ENCODE data around the gene TMEM114. TPM values are rescaled to one million over a fixed set of nuclear protein-coding genes. Genes with fewer than 3 reads are reported as not detected.

The TMEM114 gene
- total RNA-seq, 1 donor from 2014 or later, result 1.8 TPM

GRCh38 chr16:8594149-8594666 lies 3.9 kb upstream of the TMEM114 start:
- no peak overlapping the region for H3K4me3 Mint-ChIP-seq (ENCODE audit: low read depth)
- no peak for TF ChIP-seq CTCF (IDR thresholded peaks at IDR 0.05; ENCODE audit: unreplicated experiment)

GRCh38 chr16:8591451-8591850 lies 1.1 kb upstream of the TMEM114 start:
- H3K27ac Mint-ChIP-seq, result no peak overlapping the region
- no peak overlapping the region for H3K4me3 Mint-ChIP-seq (ENCODE audit: low read depth)
- DNase-seq (ENCODE audit: low spot score, unreplicated experiment), result no peak
- H3K9me3 Mint-ChIP-seq (ENCODE audit: low read depth), result no peaks in the 10 kb centered on the region
- no peak for TF ChIP-seq CTCF (IDR thresholded peaks at IDR 0.05; ENCODE audit: unreplicated experiment)
- peaks cover 5% of the 10 kb centered on the region for H3K4me1 Mint-ChIP-seq (ENCODE audit: low read depth)
- peaks cover 26% of the 10 kb centered on the region for H3K27me3 Mint-ChIP-seq
- H3K36me3 Mint-ChIP-seq (ENCODE audit: insufficient read depth), result no peaks in the 10 kb centered on the region

More at GRCh38 chr16:8594149-8594666, 3.9 kb upstream of the TMEM114 start:
- DNase-seq (ENCODE audit: low spot score, unreplicated experiment), result no peak
- Mint-ChIP-seq H3K27ac (no peak overlapping the region), H3K4me1 (ENCODE audit: low read depth) (peaks cover 3% of the 10 kb centered on the region), H3K36me3 (ENCODE audit: insufficient read depth) (no peaks in the 10 kb centered on the region), H3K27me3 (peaks cover 6% of the 10 kb centered on the region), H3K9me3 (ENCODE audit: low read depth) (no peaks in the 10 kb centered on the region)

GRCh38 chr16:8590811-8591210 lies 500 bp upstream of the TMEM114 start:
- DNase-seq (ENCODE audit: low spot score, unreplicated experiment), result no peak
- Mint-ChIP-seq H3K4me1 (ENCODE audit: low read depth) (peaks cover 5% of the 10 kb centered on the region), H3K27me3 (peaks cover 29% of the 10 kb centered on the region), H3K4me3 (ENCODE audit: low read depth) (no peak overlapping the region), H3K27ac (no peak overlapping the region), H3K9me3 (ENCODE audit: low read depth) (no peaks in the 10 kb centered on the region), H3K36me3 (ENCODE audit: insufficient read depth) (no peaks in the 10 kb centered on the region)
- TF ChIP-seq CTCF (IDR thresholded peaks at IDR 0.05; ENCODE audit: unreplicated experiment), result no peak

GRCh38 chr16:8589057-8589899 lies 1.0 kb downstream of the TMEM114 start:
- DNase-seq (ENCODE audit: low spot score, unreplicated experiment), result peak; percentile 33
- Mint-ChIP-seq H3K27me3 (peaks cover 35% of the 10 kb centered on the region), H3K9me3 (ENCODE audit: low read depth) (no peaks in the 10 kb centered on the region), H3K27ac (no peak overlapping the region), H3K4me3 (ENCODE audit: low read depth) (peak overlapping the region; percentile 56), H3K36me3 (ENCODE audit: insufficient read depth) (no peaks in the 10 kb centered on the region), H3K4me1 (ENCODE audit: low read depth) (peaks cover 5% of the 10 kb centered on the region)
- TF ChIP-seq CTCF (IDR thresholded peaks at IDR 0.05; ENCODE audit: unreplicated experiment), result no peak

GRCh38 chr16:8588682-8589056 lies 1.6 kb downstream of the TMEM114 start:
- peak overlapping the region; percentile 43 for H3K4me3 Mint-ChIP-seq (ENCODE audit: low read depth)

More at GRCh38 chr16:8588682-8589056, 1.6 kb downstream of the TMEM114 start:
- TF ChIP-seq CTCF (IDR thresholded peaks at IDR 0.05; ENCODE audit: unreplicated experiment), result no peak
- DNase-seq (ENCODE audit: low spot score, unreplicated experiment), result no peak
- peaks cover 5% of the 10 kb centered on the region for H3K4me1 Mint-ChIP-seq (ENCODE audit: low read depth)
- no peaks in the 10 kb centered on the region for H3K36me3 Mint-ChIP-seq (ENCODE audit: insufficient read depth)
- H3K27ac Mint-ChIP-seq, result no peak overlapping the region
- H3K27me3 Mint-ChIP-seq, result peaks cover 35% of the 10 kb centered on the region
- H3K9me3 Mint-ChIP-seq (ENCODE audit: low read depth), result no peaks in the 10 kb centered on the region
